H1 (cell line): Measurements from ENCODE around the gene NDUFAF8.

Experiments used
- SIN3A ChIP-seq, 2 experiments: IDR thresholded peaks in 1 of 2; conservative IDR thresholded peaks in 1 of 2; 2 replicates each; pipeline ENCODE4 v1.6.1; 2011 to 2012; ENCODE audit warnings: low read length in 2 of 2, improper control_type of control experiment in 1 of 2, low read depth in 1 of 2, mild to moderate bottlenecking in 1 of 2
- TF ChIP-seq, protein P1 (sequence below): IDR thresholded peaks from 2 replicates; pipeline ENCODE4 v1.6.1; 2011; ENCODE audit warnings: low read depth, mild to moderate bottlenecking, low read length; ENCODE audit not compliant: insufficient read depth

DNA sequence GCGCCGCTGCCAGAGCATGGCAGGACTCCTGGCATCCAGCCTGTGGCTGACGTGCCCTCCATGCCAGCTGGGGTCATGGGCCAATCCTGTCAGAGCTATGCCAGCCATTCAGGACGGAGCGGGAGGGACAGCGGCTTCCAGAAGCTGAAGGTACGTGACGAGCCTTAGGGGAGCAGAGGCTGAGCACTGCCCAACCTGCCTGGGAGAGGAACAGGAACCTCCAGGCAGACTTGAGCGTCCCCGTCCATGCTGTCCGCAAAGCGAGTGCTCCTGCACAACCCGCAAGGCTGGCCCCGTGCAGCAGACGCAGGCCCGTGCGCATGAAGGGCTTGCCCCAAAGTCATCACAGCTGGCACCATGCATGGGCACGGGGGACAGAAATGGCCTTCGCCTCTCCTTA, 21.5 kb downstream of the NDUFAF8 start:
- no peak for TF ChIP-seq SIN3A (conservative IDR thresholded peaks at IDR 0.05 in 1 of 2, IDR thresholded peaks at IDR 0.05 in 1 of 2; ENCODE audit: low read depth in 1 of 2, low read length in 2 of 2)
- TF ChIP-seq, protein P1, sequence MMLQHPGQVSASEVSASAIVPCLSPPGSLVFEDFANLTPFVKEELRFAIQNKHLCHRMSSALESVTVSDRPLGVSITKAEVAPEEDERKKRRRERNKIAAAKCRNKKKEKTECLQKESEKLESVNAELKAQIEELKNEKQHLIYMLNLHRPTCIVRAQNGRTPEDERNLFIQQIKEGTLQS, result no peak
